ENCODE measurements around the gene AP1S1. TPM values are rescaled to one million over a fixed set of nuclear protein-coding genes. Genes with fewer than 3 reads are reported as not detected.

Gene AP1S1
- total and polyA plus RNA-seq, 4 donors: 42.7 to 74.7 (median 60.9) TPM

- no peak overlapping the region for H3K4me3 ChIP-seq
- ATAC-seq (ENCODE audit: insufficient read depth, low FRiP score) (no peak), DNase-seq (no peak)
- WGBS, 2 donors: 2 to 3% methylated on average over 71 to 79 of the region's 79 CpGs
- peaks cover 0 to 18% (median 4%) of the 10 kb centered on the region in 5 donors for H3K4me1 ChIP-seq (ENCODE audit: control insufficient read depth in 5 of 5, insufficient read depth in 5 of 5, low read length in 5 of 5)
- H3K9me3 ChIP-seq (ENCODE audit: control insufficient read depth in 4 of 4, insufficient read depth in 3 of 4, low read length in 3 of 4): peaks cover 0 to 17% (median 0%) of the 10 kb centered on the region in 4 donors
- no peak for TF ChIP-seq CTCF (IDR thresholded peaks at IDR 0.05; ENCODE audit: control extremely low read depth, extremely low read depth)
- no peaks in the 10 kb centered on the region for H3K36me3 ChIP-seq (ENCODE audit: control insufficient read depth in 4 of 4, insufficient read depth in 4 of 4, low read length in 4 of 4)
- H3K27me3 ChIP-seq (ENCODE audit: control insufficient read depth in 3 of 3, insufficient read depth in 3 of 3, low read length in 2 of 3): peaks cover 26 to 93% (median 89%) of the 10 kb centered on the region in 3 donors
- H3K9ac ChIP-seq (ENCODE audit: insufficient read depth in 1 of 2, low read length in 2 of 2): no peak overlapping the region
- no peak overlapping the region for H3K27ac ChIP-seq (ENCODE audit: low read depth in 1 of 2, low read length in 1 of 2)
Observed at GRCh38 chr7:101172005-101172853, 18.0 kb downstream of the AP1S1 start.

GRCh38 chr7:101172854-101173751 is 18.8 kb downstream of the AP1S1 start:
- Histone ChIP-seq H3K4me1 (ENCODE audit: control insufficient read depth in 5 of 5, insufficient read depth in 5 of 5, low read length in 5 of 5) (peaks cover 0 to 18% (median 4%) of the 10 kb centered on the region in 5 donors), H3K9ac (ENCODE audit: insufficient read depth in 1 of 2, low read length in 2 of 2) (no peak overlapping the region), H3K4me3 (no peak overlapping the region), H3K27ac (ENCODE audit: low read depth in 1 of 2, low read length in 1 of 2) (no peak overlapping the region), H3K9me3 (ENCODE audit: control insufficient read depth in 4 of 4, insufficient read depth in 3 of 4, low read length in 3 of 4) (peaks cover 0 to 17% (median 0%) of the 10 kb centered on the region in 4 donors), H3K36me3 (ENCODE audit: control insufficient read depth in 4 of 4, insufficient read depth in 4 of 4, low read length in 4 of 4) (no peaks in the 10 kb centered on the region), H3K27me3 (ENCODE audit: control insufficient read depth in 3 of 3, insufficient read depth in 3 of 3, low read length in 2 of 3) (peaks cover 26 to 92% (median 89%) of the 10 kb centered on the region in 3 donors)
- WGBS, 2 donors: 1 to 2% methylated on average over 50 to 53 of the region's 53 CpGs
- peak; percentile 55 for ATAC-seq (ENCODE audit: insufficient read depth, low FRiP score)
- TF ChIP-seq CTCF (IDR thresholded peaks at IDR 0.05; ENCODE audit: control extremely low read depth, extremely low read depth): no peak
- peak; percentile 71 to 86 (median 77) for DNase-seq

- Histone ChIP-seq H3K9me3 (ENCODE audit: control insufficient read depth in 4 of 4, insufficient read depth in 3 of 4, low read length in 3 of 4) (peaks cover 0 to 17% (median 0%) of the 10 kb centered on the region in 4 donors), H3K36me3 (ENCODE audit: control insufficient read depth in 4 of 4, insufficient read depth in 4 of 4, low read length in 4 of 4) (no peaks in the 10 kb centered on the region), H3K27me3 (ENCODE audit: control insufficient read depth in 3 of 3, insufficient read depth in 3 of 3, low read length in 2 of 3) (peaks cover 26 to 91% (median 87%) of the 10 kb centered on the region in 3 donors), H3K9ac (ENCODE audit: insufficient read depth in 1 of 2, low read length in 2 of 2) (no peak overlapping the region), H3K4me3 (no peak overlapping the region), H3K27ac (ENCODE audit: low read depth in 1 of 2, low read length in 1 of 2) (no peak overlapping the region), H3K4me1 (ENCODE audit: control insufficient read depth in 5 of 5, insufficient read depth in 5 of 5, low read length in 5 of 5) (peaks cover 0 to 18% (median 4%) of the 10 kb centered on the region in 5 donors)
- ATAC-seq (ENCODE audit: insufficient read depth, low FRiP score): no peak
- WGBS, 2 donors: 5 to 6% methylated on average over 16 of the region's 16 CpGs
- no peak for TF ChIP-seq CTCF (IDR thresholded peaks at IDR 0.05; ENCODE audit: control extremely low read depth, extremely low read depth)
- DNase-seq: no peak
Observed at GRCh38 chr7:101173752-101174244, 19.5 kb downstream of the AP1S1 start.

Measured in lung (tissue), 12 donors.